Upper lobe of left lung (tissue), 6 donors: ENCODE results near the gene S100A8. TPM values are rescaled to one million over a fixed set of nuclear protein-coding genes. Genes with fewer than 3 reads are reported as not detected.

Source experiments
- ATAC-seq, 2 donors: fragments of 200-7000 bp; cut with Tn5 transposase; one replicate each; pipeline ENCODE4 v1.9.1; 2022; ENCODE audit warnings: mild to moderate bottlenecking in 2 of 2, moderate library complexity in 2 of 2; ENCODE audit not compliant: low FRiP score in 2 of 2
- DNase-seq, 2 donors: peaks; one replicate each; pipeline ENCODE4 v3.0.0-alpha.2; 2019 to 2020
- H3K27ac ChIP-seq, 4 donors: fragments of 200-600 bp; sonication (generic); one replicate each; pipeline ENCODE4 v1.5.1; 2016 to 2019
- H3K27me3 ChIP-seq, 4 donors: fragments of 200-600 bp; sonication (generic); one replicate each; pipeline ENCODE4 v1.5.1; 2017 to 2019
- H3K36me3 ChIP-seq, 4 donors: fragments of 200-600 bp; sonication (generic); one replicate each; pipeline ENCODE4 v1.5.1; 2016 to 2019
- H3K4me1 ChIP-seq, 4 donors: fragments of 200-600 bp; sonication (generic); one replicate each; pipeline ENCODE4 v1.5.1; 2018 to 2019
- H3K4me3 ChIP-seq, 4 donors: fragments of 200-600 bp; sonication (generic); one replicate each; pipeline ENCODE4 v1.5.1; 2017 to 2019; ENCODE audit warnings: mild to moderate bottlenecking in 2 of 4, moderate library complexity in 1 of 4
- H3K9me3 ChIP-seq, 4 donors: fragments of 200-600 bp; sonication (generic); one replicate each; pipeline ENCODE4 v1.5.1; 2018 to 2019
- CTCF ChIP-seq, 6 experiments: fragments of 450-650 bp in 4 of 6; fragments of 200-600 bp in 2 of 6; sonication (generic) in 2 of 6; IDR thresholded peaks; one replicate each; pipeline ENCODE4 v1.5.1; 2016 to 2019; ENCODE audit warnings: antibody characterized with exemption in 6 of 6
- EP300 ChIP-seq, 4 donors: sonication (generic); formaldehyde crosslinking; IDR thresholded peaks; one replicate each; pipeline ENCODE4 v1.5.1; 2017; ENCODE audit warnings: antibody characterized with exemption in 4 of 4, control low read depth in 2 of 4
- POLR2A ChIP-seq, 4 donors: fragments of 450-650 bp; IDR thresholded peaks; one replicate each; pipeline ENCODE4 v1.5.1; 2016 to 2017; ENCODE audit warnings: antibody characterized with exemption in 4 of 4, mild to moderate bottlenecking in 2 of 4
- POLR2AphosphoS5 ChIP-seq, 2 donors: sonication (generic); formaldehyde crosslinking; IDR thresholded peaks; one replicate each; pipeline ENCODE4 v1.5.1; 2017; ENCODE audit warnings: antibody characterized with exemption in 2 of 2
- WGBS, 2 donors: methylation state at CpG; one replicate each; pipeline ENCODE4 v1.1.5; 2017 to 2018; 5-methylcytosine and 5-hydroxymethylcytosine counted together
- total RNA-seq, 6 donors: library from RNA; depleted of rRNA in 4 of 6; stranded (reverse); fragments of >200 nt in 4 of 6; gene quantifications; one replicate each; pipeline versions ENCODE4 v1.1.0 to v1.2.1, GENCODE V29; 2016 to 2021
- donor health status: DM: no; HTN: no; CAD: no; lungs with moderate emphysema.
- donor health status: DM: no; HTN: yes; CAD: no; lungs with severe emphysema.

The S100A8 gene
- total RNA-seq, 6 donors from 2014 or later = 49.2 to 842 (median 194) TPM

GRCh38 chr1:153345187-153346076 is 45.4 kb downstream of the S100A8 start:
- TF ChIP-seq EP300 (IDR thresholded peaks at IDR 0.05) (no peak), CTCF (IDR thresholded peaks at IDR 0.05) (no peak), POLR2AphosphoS5 (IDR thresholded peaks at IDR 0.05) (no peak), POLR2A (IDR thresholded peaks at IDR 0.05) (no peak)
- peaks cover 4 to 25% (median 19%) of the 10 kb centered on the region in 4 donors for H3K4me1 ChIP-seq
- DNase-seq (peak in 1 of 2 donors; percentile 28), ATAC-seq (no peak)
- H3K36me3 ChIP-seq = no peaks in the 10 kb centered on the region
- H3K4me3 ChIP-seq = no peak overlapping the region
- WGBS, 2 donors = 76 to 83% methylated on average over 14 of the region's 14 CpGs
- no peak overlapping the region for H3K27ac ChIP-seq
- H3K27me3 ChIP-seq = no peaks in the 10 kb centered on the region
- no peaks in the 10 kb centered on the region for H3K9me3 ChIP-seq

DNA sequence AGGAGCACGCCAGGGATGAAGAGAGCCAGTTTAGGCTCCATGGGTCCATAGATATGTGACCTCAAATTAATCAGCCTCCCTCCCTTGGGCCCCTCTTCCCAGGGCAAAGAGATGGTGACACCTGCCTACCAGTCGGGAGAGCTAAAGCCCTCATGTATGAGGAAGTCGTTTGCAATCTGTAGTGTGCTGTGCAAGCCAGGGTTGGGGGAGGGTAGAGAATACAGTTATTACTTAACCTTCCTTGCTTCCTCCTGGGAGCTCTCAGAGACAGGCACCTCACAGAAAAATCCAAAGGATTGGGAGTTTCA is 46.2 kb downstream of the S100A8 start:
- H3K36me3 ChIP-seq = no peaks in the 10 kb centered on the region
- H3K4me3 ChIP-seq = no peak overlapping the region
- no peaks in the 10 kb centered on the region for H3K9me3 ChIP-seq
- peaks cover 4 to 25% (median 19%) of the 10 kb centered on the region in 4 donors for H3K4me1 ChIP-seq
- DNase-seq (peak in 1 of 2 donors; percentile 75), ATAC-seq (peak; percentile 47 to 66)
- 24 to 39% methylated on average over 3 of the region's 3 CpGs for WGBS, 2 donors
- TF ChIP-seq POLR2A (IDR thresholded peaks at IDR 0.05) (no peak), POLR2AphosphoS5 (IDR thresholded peaks at IDR 0.05) (no peak), EP300 (IDR thresholded peaks at IDR 0.05) (no peak), CTCF (IDR thresholded peaks at IDR 0.05) (no peak)
- no peaks in the 10 kb centered on the region for H3K27me3 ChIP-seq
- no peak overlapping the region for H3K27ac ChIP-seq

DNA sequence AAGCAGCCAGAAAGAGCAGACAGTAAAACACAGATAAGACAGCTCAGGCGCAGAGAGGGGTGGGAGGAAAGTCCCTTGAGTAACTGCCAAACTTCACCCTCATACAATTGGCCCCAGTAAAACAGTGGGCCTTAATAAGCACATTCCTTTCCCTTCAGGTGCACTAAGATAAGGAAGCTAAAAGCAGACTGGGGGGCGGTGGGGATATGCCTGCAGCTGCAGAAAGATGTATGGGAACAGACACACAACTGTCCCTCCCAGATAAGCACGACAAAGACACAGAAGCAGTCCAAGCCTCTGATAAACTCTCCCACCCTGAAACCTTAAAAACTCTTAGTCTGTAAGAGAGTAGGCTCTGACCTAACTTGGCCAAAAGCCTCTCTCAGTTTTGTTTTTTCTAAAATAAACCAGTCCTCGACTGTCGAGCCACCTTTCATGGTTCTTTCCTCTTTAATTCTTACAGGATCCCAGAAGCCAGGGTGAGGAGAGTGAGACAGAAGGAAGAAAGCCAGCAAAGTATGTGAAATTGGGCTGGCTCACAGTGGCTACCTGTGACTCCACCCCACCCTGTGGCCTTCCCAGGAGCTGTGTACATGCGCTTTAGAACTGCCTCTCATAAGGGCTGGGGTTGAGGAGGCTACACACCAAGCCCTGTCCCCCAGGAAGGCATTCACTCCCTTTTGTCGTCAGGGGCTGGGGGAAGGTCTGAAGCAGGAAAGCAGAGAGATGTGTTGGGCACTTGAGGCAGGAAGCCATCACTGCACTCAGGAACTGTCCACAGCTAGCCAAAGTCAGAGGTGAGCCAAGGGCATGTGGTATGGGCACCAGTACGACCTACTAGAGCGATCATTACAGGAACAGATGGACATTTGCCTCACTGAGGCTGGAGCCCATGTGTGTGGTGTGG is 46.8 kb downstream of the S100A8 start:
- Histone ChIP-seq H3K27me3 (no peaks in the 10 kb centered on the region), H3K4me3 (no peak overlapping the region), H3K36me3 (no peaks in the 10 kb centered on the region), H3K4me1 (peaks cover 4 to 25% (median 19%) of the 10 kb centered on the region in 4 donors), H3K9me3 (no peaks in the 10 kb centered on the region), H3K27ac (no peak overlapping the region)
- no peak for ATAC-seq
- 34 to 43% methylated on average over 9 of the region's 9 CpGs for WGBS, 2 donors
- TF ChIP-seq EP300 (IDR thresholded peaks at IDR 0.05) (no peak), POLR2AphosphoS5 (IDR thresholded peaks at IDR 0.05) (no peak), CTCF (IDR thresholded peaks at IDR 0.05) (no peak), POLR2A (IDR thresholded peaks at IDR 0.05) (no peak)
- DNase-seq = no peak

- Histone ChIP-seq H3K27ac (no peak overlapping the region), H3K4me3 (no peak overlapping the region), H3K9me3 (no peaks in the 10 kb centered on the region), H3K27me3 (no peaks in the 10 kb centered on the region), H3K36me3 (no peaks in the 10 kb centered on the region), H3K4me1 (peaks cover 4 to 25% (median 19%) of the 10 kb centered on the region in 4 donors)
- ATAC-seq = no peak
- TF ChIP-seq POLR2AphosphoS5 (IDR thresholded peaks at IDR 0.05) = no peak
- TF ChIP-seq POLR2A (IDR thresholded peaks at IDR 0.05) = no peak
- TF ChIP-seq CTCF (IDR thresholded peaks at IDR 0.05) = no peak
- no peak for TF ChIP-seq EP300 (IDR thresholded peaks at IDR 0.05)
- 40 to 49% methylated on average over 5 of the region's 5 CpGs for WGBS, 2 donors
- no peak for DNase-seq
These were observed 47.7 kb downstream of the S100A8 start for GRCh38 chr1:153343040-153343681.
